ENCODE results near the gene ADARB1.

ADARB1 gene

GRCh38 chr21:45256021-45256911 lies 181.9 kb downstream of the ADARB1 start:
- no peak for DNase-seq

GRCh38 chr21:45256912-45257672 lies 182.7 kb downstream of the ADARB1 start:
- no peak for DNase-seq

GRCh38 chr21:45257673-45258341 lies 183.4 kb downstream of the ADARB1 start:
- DNase-seq: no peak

GRCh38 chr21:45258466-45258865 lies 184.1 kb downstream of the ADARB1 start:
- no peak for DNase-seq

- DNase-seq: no peak
Observed at GRCh38 chr21:45259206-45259840, 184.9 kb downstream of the ADARB1 start.

GRCh38 chr21:45260191-45260825 lies 185.9 kb downstream of the ADARB1 start:
- no peak for DNase-seq

GRCh38 chr21:45261093-45261492 lies 186.7 kb downstream of the ADARB1 start:
- DNase-seq: no peak

- no peak for DNase-seq
Observed at GRCh38 chr21:45262041-45262581, 187.7 kb downstream of the ADARB1 start.

- no peak for DNase-seq
Observed at GRCh38 chr21:45262616-45263015, 188.2 kb downstream of the ADARB1 start.

GRCh38 chr21:45263534-45263933 lies 189.2 kb downstream of the ADARB1 start:
- no peak for DNase-seq

- DNase-seq: no peak
Observed at GRCh38 chr21:45264146-45264911, 189.9 kb downstream of the ADARB1 start.

- no peak for DNase-seq
Observed at GRCh38 chr21:45264912-45265515, 190.6 kb downstream of the ADARB1 start.

GRCh38 chr21:45265721-45266517 lies 191.5 kb downstream of the ADARB1 start:
- no peak for DNase-seq

GRCh38 chr21:45266518-45267389 lies 192.4 kb downstream of the ADARB1 start:
- no peak for DNase-seq

GRCh38 chr21:45267390-45267760 lies 193.0 kb downstream of the ADARB1 start:
- DNase-seq: no peak

- no peak for DNase-seq
Observed at GRCh38 chr21:45269861-45270260, 195.5 kb downstream of the ADARB1 start.

GRCh38 chr21:45270306-45270821 lies 196.0 kb downstream of the ADARB1 start:
- DNase-seq: no peak
